Ovary (tissue), 3 donors: ENCODE data around the gene CSMD2.

Source experiments
- EP300 ChIP-seq: sonication (generic); formaldehyde crosslinking; IDR thresholded peaks from one replicate; pipeline ENCODE4 v1.6.1; 2017; ENCODE audit warnings: antibody characterized with exemption
- POLR2A ChIP-seq: fragments of 450-650 bp; IDR thresholded peaks from one replicate; pipeline ENCODE4 v1.6.1; 2017; ENCODE audit warnings: antibody characterized with exemption, mild to moderate bottlenecking, moderate library complexity
- TF ChIP-seq, protein P1 (sequence below), 3 donors: fragments of 450-650 bp in 2 of 3; fragments of 200-600 bp in 1 of 3; IDR thresholded peaks; one replicate each; pipeline versions ENCODE4 v1.5.1 to v1.8.0; 2016 to 2022; ENCODE audit warnings: antibody characterized with exemption in 3 of 3, mild to moderate bottlenecking in 1 of 3
- donor health status: DM: no; HTN: no; CAD: no.

DNA sequence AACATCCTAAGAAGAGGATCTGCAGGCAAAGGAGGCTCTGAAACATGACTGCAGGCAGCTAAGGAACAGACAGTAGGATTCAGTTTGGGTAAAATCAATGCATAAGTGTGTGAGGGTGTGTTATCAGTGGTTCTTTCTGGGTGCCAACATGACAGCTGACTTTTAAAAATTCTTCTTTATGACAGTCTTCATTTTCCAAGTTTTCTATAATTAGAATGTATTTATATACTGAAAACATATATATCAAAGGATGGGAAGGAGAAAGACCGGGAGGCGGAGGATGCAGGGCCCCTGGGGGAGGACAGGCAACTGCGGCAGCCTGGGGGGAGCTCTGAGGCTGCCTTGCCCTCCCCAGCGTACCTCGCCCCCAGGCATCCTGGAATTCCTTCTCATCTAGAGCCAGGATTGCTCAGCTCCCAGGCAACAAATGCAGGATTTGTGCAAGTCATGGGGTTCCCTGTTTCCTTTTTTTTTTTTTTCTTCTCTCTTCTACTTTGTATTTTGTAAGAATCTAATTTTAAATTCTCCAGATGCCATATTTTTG lies 104.8 kb downstream of the CSMD2 start:
- TF ChIP-seq, protein P1, sequence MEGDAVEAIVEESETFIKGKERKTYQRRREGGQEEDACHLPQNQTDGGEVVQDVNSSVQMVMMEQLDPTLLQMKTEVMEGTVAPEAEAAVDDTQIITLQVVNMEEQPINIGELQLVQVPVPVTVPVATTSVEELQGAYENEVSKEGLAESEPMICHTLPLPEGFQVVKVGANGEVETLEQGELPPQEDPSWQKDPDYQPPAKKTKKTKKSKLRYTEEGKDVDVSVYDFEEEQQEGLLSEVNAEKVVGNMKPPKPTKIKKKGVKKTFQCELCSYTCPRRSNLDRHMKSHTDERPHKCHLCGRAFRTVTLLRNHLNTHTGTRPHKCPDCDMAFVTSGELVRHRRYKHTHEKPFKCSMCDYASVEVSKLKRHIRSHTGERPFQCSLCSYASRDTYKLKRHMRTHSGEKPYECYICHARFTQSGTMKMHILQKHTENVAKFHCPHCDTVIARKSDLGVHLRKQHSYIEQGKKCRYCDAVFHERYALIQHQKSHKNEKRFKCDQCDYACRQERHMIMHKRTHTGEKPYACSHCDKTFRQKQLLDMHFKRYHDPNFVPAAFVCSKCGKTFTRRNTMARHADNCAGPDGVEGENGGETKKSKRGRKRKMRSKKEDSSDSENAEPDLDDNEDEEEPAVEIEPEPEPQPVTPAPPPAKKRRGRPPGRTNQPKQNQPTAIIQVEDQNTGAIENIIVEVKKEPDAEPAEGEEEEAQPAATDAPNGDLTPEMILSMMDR (IDR thresholded peaks at IDR 0.05), result no peak
- TF ChIP-seq EP300 (no peak), POLR2A (no peak)
